KMS-11 (cell line): Measurements from ENCODE around the gene NEURL1.

Source experiments
- H2AFZ ChIP-seq: fragments of 200-600 bp; sonication (generic); 2 replicates; pipeline ENCODE4 v1.6.1; 2016; ENCODE audit warnings: antibody characterized with exemption, mixed run types, low read depth
- H3K27ac ChIP-seq: fragments of 200-600 bp; sonication (generic); 2 replicates; pipeline ENCODE4 v1.6.1; 2016; ENCODE audit warnings: mild to moderate bottlenecking, mixed run types
- H3K27me3 ChIP-seq: fragments of 200-600 bp; sonication (generic); 2 replicates; pipeline ENCODE4 v1.6.1; 2017; ENCODE audit warnings: mild to moderate bottlenecking, low read depth, mixed run types, moderate library complexity; ENCODE audit not compliant: insufficient read depth
- H3K36me3 ChIP-seq: fragments of 200-600 bp; sonication (generic); 2 replicates; pipeline ENCODE4 v1.6.1; 2017; ENCODE audit warnings: mild to moderate bottlenecking, mixed run types; ENCODE audit not compliant: insufficient read depth
- H3K4me1 ChIP-seq: fragments of 200-600 bp; sonication (generic); 2 replicates; pipeline ENCODE4 v1.6.1; 2016; ENCODE audit warnings: mild to moderate bottlenecking, low read depth, mixed run types; ENCODE audit not compliant: poor library complexity, severe bottlenecking
- H3K4me2 ChIP-seq: fragments of 200-600 bp; sonication (generic); 2 replicates; pipeline ENCODE4 v1.7.0; 2016; ENCODE audit warnings: mild to moderate bottlenecking, mixed run types
- H3K4me3 ChIP-seq: fragments of 200-600 bp; sonication (generic); IDR thresholded peaks from 2 replicates; pipeline ENCODE4 v1.6.1; 2017; ENCODE audit warnings: low read depth, low read length, mixed read lengths; ENCODE audit not compliant: insufficient read depth
- H3K79me2 ChIP-seq: fragments of 200-600 bp; sonication (generic); 2 replicates; pipeline ENCODE4 v1.6.1; 2016; ENCODE audit warnings: low read depth, mixed run types; ENCODE audit not compliant: insufficient read depth
- H3K9ac ChIP-seq: fragments of 200-600 bp; sonication (generic); 2 replicates; pipeline ENCODE4 v1.6.1; 2016; ENCODE audit warnings: mild to moderate bottlenecking, mixed run types
- H4K20me1 ChIP-seq: fragments of 200-600 bp; sonication (generic); 2 replicates; pipeline ENCODE4 v1.6.1; 2016; ENCODE audit warnings: mild to moderate bottlenecking, mixed run types; ENCODE audit not compliant: insufficient read depth
- TF ChIP-seq, protein P1 (sequence below): fragments of 200-600 bp; sonication (generic); conservative IDR thresholded peaks from 2 replicates; pipeline ENCODE4 v1.6.1; 2017; ENCODE audit warnings: low read depth, mild to moderate bottlenecking, antibody characterized with exemption, low read length, moderate library complexity, mixed read lengths

Gene NEURL1

DNA sequence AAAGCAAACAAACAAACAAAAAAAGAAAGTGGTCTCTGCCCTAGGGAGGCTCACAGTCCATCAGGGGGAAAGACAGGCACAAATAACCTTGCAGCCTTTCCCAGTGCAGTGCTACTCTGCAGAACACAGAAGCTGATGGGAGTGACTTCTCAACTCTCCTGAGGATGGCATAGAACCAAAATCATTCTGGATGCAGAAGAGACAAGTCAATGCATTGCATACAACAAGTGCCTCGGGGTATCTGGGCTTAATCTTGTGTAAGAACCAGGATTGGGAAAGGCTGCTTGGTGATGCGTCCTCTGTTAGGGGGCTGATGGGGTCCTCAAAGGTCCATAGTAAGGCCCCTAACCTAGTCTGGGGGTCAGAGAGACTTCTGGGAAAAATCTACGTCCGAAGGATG lies 68.9 kb downstream of the NEURL1 start:
- H3K4me2 ChIP-seq: no peak overlapping the region
- H3K9ac ChIP-seq: no peak overlapping the region
- H3K27ac ChIP-seq: no peak overlapping the region
- no peaks in the 10 kb centered on the region for H3K4me1 ChIP-seq
- H3K27me3 ChIP-seq: no peaks in the 10 kb centered on the region
- no peak overlapping the region for H3K4me3 ChIP-seq
- no peaks in the 10 kb centered on the region for H3K36me3 ChIP-seq
- no peaks in the 10 kb centered on the region for H4K20me1 ChIP-seq
- TF ChIP-seq, protein P1, sequence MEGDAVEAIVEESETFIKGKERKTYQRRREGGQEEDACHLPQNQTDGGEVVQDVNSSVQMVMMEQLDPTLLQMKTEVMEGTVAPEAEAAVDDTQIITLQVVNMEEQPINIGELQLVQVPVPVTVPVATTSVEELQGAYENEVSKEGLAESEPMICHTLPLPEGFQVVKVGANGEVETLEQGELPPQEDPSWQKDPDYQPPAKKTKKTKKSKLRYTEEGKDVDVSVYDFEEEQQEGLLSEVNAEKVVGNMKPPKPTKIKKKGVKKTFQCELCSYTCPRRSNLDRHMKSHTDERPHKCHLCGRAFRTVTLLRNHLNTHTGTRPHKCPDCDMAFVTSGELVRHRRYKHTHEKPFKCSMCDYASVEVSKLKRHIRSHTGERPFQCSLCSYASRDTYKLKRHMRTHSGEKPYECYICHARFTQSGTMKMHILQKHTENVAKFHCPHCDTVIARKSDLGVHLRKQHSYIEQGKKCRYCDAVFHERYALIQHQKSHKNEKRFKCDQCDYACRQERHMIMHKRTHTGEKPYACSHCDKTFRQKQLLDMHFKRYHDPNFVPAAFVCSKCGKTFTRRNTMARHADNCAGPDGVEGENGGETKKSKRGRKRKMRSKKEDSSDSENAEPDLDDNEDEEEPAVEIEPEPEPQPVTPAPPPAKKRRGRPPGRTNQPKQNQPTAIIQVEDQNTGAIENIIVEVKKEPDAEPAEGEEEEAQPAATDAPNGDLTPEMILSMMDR: no peak
- no peaks in the 10 kb centered on the region for H3K79me2 ChIP-seq
- H2AFZ ChIP-seq: no peak overlapping the region

DNA sequence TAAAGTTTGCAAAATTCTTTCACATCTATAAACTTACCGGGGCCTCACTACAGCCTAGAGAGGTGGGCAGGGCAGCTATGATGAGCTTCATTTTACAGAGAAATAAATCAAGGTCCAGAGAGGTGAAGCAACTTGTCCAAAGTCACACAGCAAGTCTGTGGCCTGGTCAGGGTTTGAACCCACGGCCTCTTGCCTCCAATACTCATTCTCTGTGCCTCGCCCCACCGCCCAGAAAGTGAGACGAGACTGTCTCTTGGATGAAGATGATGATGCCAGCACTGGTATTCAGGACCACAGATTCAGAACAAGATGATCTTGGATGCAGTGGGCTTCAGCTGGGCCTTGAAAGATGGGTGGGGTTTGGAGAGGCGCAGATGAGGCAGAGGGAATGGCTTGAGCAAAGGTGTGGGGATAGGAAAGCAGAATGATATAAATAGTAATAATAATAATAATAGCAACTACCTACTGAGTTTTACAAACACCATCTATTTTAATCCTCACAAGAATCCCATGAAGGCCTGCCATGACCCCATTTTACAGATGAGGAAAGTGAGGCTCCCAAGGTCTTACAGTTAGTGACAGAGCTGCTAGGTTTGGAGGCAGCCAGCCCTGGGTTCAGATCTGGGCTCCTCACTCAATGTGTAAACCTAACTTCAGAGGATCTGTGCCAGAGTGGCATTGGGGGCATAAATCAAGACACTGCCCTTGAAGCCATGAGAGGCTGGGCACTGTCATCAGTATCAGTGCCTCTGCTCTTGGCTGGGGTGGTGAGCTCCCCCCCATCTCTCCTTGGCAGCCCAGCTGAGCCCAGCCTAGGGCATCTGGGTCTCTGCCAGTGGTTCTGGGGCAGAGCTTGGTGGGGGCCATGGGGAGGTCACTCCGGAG lies 70.0 kb downstream of the NEURL1 start:
- no peaks in the 10 kb centered on the region for H3K36me3 ChIP-seq
- H3K27me3 ChIP-seq: no peaks in the 10 kb centered on the region
- H3K4me3 ChIP-seq: no peak overlapping the region
- no peak overlapping the region for H3K27ac ChIP-seq
- no peaks in the 10 kb centered on the region for H3K79me2 ChIP-seq
- TF ChIP-seq, protein P1: no peak
- H2AFZ ChIP-seq: no peak overlapping the region
- no peaks in the 10 kb centered on the region for H3K4me1 ChIP-seq
- no peaks in the 10 kb centered on the region for H4K20me1 ChIP-seq
- H3K4me2 ChIP-seq: no peak overlapping the region
- H3K9ac ChIP-seq: no peak overlapping the region

DNA sequence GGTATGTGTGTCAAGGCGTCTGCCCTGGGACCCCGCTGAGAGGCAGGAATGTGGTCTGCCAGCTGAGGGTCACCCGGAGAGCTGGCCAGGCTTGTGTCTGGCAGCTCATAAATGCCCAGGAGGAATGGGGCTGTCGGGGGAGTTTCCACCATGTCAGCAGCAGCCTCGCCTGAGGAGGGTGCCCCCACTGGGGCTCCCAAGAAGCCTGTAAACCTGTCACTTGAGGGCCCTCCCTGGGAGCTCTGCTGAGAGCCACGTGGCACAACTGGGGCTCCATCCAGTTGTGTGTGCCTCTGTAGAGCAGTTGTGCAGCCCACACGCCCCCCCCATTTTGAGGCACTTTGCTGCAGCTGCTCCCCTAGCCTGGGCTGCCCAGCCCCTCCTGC lies 70.6 kb downstream of the NEURL1 start:
- Histone ChIP-seq H3K36me3 (no peaks in the 10 kb centered on the region), H3K4me1 (no peaks in the 10 kb centered on the region), H3K27ac (no peak overlapping the region), H3K79me2 (no peaks in the 10 kb centered on the region), H3K27me3 (no peaks in the 10 kb centered on the region), H3K9ac (no peak overlapping the region), H3K4me2 (no peak overlapping the region), H3K4me3 (no peak overlapping the region), H2AFZ (no peak overlapping the region), H4K20me1 (no peaks in the 10 kb centered on the region)
- TF ChIP-seq, protein P1: no peak

DNA sequence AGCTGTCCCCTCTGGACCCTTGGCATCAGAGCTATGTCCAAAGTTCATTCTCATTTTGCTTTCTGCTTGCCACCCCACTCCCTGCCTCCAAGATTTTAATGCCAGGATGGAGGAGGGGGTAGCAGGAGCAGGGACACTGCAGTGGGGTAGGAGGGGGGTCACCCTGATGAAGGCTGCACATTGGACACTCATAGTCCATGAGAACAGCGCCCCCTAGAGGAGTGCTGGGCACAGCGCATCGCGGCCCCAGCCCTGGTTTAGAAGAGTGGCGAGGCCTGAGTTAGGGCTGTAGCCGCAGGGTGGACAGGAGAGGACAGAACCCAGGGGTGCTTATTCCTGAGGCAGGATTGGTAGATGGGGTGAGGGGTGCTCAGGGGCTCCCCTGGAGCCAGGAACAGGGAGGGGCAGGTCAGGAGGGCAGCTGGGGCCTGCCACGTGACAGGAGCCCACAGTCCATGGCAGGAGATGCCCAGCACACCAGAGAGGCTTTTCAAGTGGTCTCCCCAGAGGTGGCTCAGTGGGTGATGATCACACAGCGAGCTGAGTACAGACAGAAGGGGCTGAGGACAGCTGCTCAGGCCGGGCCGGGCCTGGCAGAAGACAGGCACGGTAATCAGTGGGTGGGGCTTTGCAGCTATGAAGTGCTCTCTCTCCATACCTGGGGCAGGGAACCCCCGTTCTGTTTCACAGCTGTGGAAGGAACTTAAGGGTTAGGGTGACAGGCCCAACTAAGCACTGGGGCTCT lies 71.4 kb downstream of the NEURL1 start:
- H3K4me3 ChIP-seq: no peak overlapping the region
- no peaks in the 10 kb centered on the region for H3K27me3 ChIP-seq
- H3K36me3 ChIP-seq: no peaks in the 10 kb centered on the region
- H3K4me2 ChIP-seq: no peak overlapping the region
- no peak overlapping the region for H3K27ac ChIP-seq
- no peaks in the 10 kb centered on the region for H3K4me1 ChIP-seq
- no peak overlapping the region for H2AFZ ChIP-seq
- H3K79me2 ChIP-seq: no peaks in the 10 kb centered on the region
- H4K20me1 ChIP-seq: no peaks in the 10 kb centered on the region
- no peak overlapping the region for H3K9ac ChIP-seq
- TF ChIP-seq, protein P1: peak; percentile 90
